K562 treated with DMSO at 1 percent for 12 hours (cell line): ENCODE measurements around the gene C17orf78. TPM values are rescaled to one million over a fixed set of nuclear protein-coding genes. Genes with fewer than 3 reads are reported as not detected.

Source experiments
- total RNA-seq: library from RNA; unstranded; fragments of 300-600 nt; gene quantifications from 2 replicates; pipeline ENCODE4 v1.2.3, GENCODE V29; 2022; ENCODE audit not compliant: insufficient read depth

C17orf78 gene
- not detected in 2 replicates for total RNA-seq

DNA sequence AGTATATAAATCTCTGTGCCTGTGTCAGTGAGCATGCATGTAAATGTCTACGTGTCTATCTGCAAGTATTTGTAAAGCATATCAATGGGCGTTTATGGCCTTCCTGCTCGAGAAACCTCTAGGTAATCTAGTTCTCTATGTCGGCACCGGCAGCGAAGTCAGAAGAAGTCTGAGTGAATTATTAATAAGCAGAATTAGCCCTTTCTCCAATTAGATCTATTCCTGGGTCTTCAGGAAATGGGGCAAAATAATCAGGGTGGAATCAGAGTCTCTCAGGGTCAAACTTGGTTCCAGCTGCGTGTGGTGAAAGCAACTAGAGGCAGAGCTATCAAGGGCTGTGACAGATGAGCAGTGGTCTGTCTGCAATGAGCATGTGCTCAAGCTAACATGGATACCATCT, at the start of gene C17orf78:
C17orf78 (plus strand) TSS at position 280 of the 400 bp plus-strand sequence; CDS start at position 388, 108 bp downstream.

DNA sequence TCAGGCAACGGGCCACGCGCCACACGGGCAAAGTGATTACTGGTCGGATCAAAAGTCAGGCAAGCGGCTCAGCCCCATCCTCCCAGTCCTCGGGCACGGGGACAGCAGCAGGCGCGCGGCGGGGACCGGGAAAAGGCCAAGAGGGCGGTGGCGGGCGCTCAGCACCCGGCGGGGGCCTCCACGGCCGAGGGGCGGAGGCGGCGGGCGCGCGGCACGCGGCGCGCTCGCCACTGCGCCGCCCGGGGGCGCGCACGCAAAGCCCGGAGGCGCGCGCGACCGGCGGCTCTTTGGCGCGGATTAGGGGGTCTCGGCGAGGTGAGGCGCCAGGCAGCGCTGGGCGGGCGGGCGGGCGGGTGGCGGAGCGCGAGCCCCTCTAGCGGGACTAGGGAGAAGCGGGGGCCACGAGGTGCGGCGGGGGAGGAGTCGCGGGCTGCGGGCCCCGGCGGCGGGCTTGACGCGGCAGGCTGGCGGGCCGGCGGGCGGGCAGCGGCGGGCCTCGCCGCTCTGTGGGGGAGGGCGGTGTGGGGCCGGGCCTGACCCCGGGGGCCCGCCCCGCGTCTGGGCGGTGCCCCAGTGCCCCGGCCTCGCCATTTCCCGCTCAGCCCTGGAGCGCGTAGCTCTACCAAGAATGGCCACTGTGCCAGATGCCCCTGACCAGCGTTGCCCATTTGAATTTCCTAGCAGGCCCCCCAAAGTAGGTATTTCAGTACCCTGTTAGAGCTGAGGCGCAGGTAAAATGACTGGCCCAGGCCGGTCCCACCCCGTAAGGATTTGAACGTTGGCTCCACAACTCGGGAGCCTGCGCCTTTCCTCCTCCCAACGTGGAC, 31.1 kb downstream of the C17orf78 start, which contains the start of the genes ACACA and TADA2A:
ACACA (minus strand) TSS at position 202 of the 827 bp plus-strand sequence. CDS start 537 bp downstream, outside the sequence.
TADA2A (plus strand) TSS at position 252 of the 827 bp plus-strand sequence. CDS start 4,480 bp downstream, outside the sequence.

Other genes with a start within 250 kb of the C17orf78 start
- gene ACACA, start 30.9 kb downstream of the C17orf78 start, total RNA-seq, result 10.9 and 33.2 TPM in 2 replicates
- gene TADA2A, start 30.9 kb downstream of the C17orf78 start, total RNA-seq, result 6.7 and 15.1 TPM in 2 replicates
- gene DUSP14, start 113.9 kb downstream of the C17orf78 start, total RNA-seq, result 30.3 and 36.6 TPM in 2 replicates
- gene SYNRG, start 233.4 kb downstream of the C17orf78 start, total RNA-seq, result 6.8 and 30.6 TPM in 2 replicates